Measurements from ENCODE around the gene WFIKKN2.
"Not testable (repeated sequence)": the region's sequence is repeated elsewhere in the genome, so short reads cannot be mapped to it uniquely, and the experiment has no call there.

WFIKKN2 gene

GRCh38 chr17:50871364-50871763 is 36.0 kb downstream of the WFIKKN2 start:
- in situ Hi-C loops (cut with HindIII; ENCODE audit: low sequenced_read_pairs), result no loop called here

DNA sequence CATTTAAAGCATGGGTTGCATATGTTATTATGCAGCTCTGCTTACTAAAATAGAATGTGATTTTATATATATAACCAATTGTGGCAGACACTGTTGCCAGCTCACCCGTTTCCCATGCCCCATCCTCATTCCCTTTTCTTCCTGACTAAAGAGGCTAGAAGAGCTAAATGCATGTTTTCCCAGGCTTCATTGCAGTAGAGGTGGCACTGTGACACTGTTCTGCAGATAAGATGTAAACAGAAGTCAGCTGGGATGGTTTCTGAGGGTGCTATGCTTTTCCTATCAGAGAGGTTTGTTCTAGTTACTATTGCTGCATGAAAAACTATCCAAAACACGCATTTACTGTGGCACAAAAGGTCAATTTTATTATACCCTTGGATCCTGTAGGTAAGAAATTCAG is 36.5 kb downstream of the WFIKKN2 start:
- in situ Hi-C loops (cut with HindIII; ENCODE audit: low sequenced_read_pairs), result no loop called here

GRCh38 chr17:50872710-50873424 is 37.5 kb downstream of the WFIKKN2 start:
- in situ Hi-C loops (cut with HindIII; ENCODE audit: low sequenced_read_pairs), result no loop called here

DNA sequence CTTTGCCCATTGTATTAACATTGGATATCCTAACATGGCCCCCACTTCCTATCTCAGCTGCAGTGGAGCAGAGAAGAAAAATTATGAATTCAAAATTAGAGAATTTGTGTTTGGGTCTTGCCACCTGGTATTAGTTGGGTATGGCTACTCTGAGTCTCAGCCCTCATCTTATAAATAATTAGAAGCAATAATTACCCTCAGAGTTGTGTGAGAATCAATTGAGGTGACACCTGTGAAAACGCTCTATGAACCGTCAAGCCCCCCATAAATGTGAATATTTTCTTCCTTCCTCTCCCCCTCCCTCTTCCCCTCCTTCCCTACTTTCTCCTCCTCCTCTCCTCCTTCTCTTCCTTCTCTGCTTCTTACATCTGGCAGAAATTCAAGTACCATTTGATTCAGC is 39.7 kb downstream of the WFIKKN2 start:
- in situ Hi-C loops (cut with HindIII; ENCODE audit: low sequenced_read_pairs), result no loop called here

GRCh38 chr17:50877042-50877441 is 41.7 kb downstream of the WFIKKN2 start:
- in situ Hi-C loops (cut with HindIII; ENCODE audit: low sequenced_read_pairs), result not testable (repeated sequence)

DNA sequence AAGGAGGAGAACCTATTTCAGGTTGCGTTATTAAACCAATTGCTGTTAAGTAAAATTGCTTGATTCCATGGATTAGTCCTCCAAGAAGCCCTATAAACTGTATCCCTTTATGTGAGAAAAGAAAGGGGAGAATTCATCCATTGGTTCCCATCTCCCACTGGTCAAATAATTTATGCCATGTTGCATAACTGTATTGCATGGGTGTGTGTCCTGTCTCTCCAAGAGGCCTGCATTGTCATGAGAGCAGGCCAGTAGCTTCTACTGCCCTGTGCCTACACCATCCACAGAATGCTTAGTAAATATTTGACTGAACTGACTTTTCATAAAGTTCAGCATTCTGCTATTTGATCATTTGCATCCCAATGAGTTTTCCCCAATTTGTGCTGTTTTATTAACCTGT is 42.5 kb downstream of the WFIKKN2 start:
- in situ Hi-C loops (cut with HindIII; ENCODE audit: low sequenced_read_pairs), result no loop called here

DNA sequence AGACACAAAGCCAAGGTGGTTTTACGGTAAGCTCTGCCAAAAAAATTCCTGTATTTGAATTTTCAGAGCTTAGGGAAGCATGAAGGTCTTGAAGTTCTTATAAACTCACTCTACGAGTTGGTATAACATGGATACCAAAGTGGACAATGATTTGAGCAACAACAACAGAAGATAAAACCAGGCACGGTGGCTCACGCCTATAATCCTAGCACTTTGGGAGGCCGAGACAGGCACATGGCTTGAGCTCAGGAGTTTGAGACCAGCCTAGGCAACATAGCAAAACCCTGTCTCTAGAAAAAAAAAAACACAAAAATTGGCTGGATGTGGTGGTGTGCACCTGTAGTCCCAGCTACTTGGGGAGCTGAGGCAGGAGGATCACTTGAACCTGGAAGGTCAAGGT is 43.7 kb downstream of the WFIKKN2 start:
- in situ Hi-C loops (cut with HindIII; ENCODE audit: low sequenced_read_pairs), result no loop called here

DNA sequence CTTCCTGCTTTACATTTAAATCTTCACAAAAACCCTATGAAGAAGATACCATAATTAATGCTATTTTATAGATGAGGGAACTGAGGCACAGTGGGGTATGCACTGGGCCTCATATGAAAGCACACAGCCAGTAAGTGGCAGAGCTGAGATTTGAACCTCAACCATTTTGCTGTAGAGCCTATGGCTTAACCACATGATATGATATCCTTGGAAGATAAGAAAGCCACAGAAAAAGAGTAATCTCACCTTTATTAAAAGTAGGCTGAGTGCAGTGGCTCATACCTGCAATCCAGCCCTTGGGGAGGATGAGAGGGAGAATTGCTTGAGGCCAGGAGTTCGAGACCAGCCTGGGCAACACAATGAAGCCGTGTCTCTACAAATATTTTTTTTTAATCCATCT is 45.8 kb downstream of the WFIKKN2 start:
- in situ Hi-C loops (cut with HindIII; ENCODE audit: low sequenced_read_pairs), result no loop called here

DNA sequence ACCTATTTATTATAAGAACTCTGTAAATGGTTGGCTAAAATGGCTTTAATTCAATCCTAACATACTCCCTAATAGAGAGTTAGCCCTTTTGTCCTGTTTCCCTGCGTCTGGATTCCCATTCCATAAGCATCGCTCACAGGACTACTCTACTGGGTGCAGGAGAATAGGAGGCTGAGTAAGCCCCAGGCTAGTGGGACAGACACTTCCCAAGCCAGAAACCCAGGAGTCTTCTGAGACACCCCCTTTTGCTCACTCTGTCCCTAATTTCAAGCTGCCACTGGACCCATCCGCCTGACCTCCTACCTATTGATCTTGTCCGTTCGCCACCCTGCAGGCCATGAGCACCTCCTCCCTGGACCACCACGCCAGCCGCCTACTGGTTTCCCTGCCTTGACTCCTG is 47.5 kb downstream of the WFIKKN2 start:
- in situ Hi-C loops (cut with HindIII; ENCODE audit: low sequenced_read_pairs), result no loop called here

DNA sequence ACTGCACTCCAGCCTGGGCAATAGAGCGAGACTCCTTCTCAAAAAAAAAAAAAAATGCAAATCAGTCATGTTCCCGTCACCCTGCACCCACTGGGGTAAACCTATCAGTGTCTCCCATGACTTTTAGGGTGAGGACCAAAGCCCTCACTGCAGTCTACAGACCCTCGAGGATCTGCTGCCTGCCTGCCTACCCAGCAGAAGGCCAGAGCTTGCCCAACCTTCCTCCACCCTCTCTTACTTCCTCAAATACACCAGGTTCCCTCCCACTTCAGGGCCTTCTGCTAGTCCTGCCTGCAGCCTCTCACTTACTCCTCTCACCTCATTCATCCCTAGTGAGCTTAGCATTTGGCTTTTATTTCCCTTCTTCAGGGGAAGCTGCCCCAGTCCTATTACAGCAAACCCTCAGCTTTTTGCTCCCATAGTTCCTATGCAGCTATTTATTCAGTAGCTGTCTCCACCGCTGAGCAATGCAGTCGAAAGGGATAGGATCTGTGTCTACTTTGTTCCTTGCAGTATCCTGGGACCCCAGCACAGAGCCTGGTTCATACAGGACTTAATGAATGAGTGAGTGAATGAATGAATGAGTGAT is 48.6 kb downstream of the WFIKKN2 start:
- in situ Hi-C loops (cut with HindIII; ENCODE audit: low sequenced_read_pairs), result no loop called here

GRCh38 chr17:50884439-50885311 is 49.3 kb downstream of the WFIKKN2 start:
- in situ Hi-C loops (cut with HindIII; ENCODE audit: low sequenced_read_pairs), result no loop called here

DNA sequence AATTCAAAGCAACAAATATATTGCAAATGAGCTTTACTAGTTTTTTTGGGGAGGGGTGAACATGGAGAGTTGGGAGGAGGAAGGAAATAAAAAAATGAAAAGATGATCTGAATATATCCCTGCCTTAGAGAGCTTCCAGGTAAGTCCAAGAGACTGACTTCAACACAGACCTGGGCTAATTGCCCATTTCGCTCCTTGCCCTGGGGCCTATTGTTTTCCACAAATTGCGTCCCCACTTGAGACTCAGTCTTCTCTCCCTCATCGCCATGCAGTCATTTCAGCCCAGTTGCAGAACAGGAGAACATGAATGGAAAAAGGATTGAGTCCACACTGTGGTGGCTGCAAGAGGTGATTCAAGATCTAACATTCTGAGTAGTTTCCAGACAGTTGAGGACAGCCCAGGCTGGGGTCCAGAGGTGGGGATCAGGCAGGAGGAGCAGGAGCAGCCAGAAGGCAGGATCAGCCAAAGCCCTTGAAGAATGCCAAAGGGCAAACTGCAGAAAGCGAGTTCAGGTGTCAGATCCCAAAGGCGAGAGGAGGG is 52.4 kb downstream of the WFIKKN2 start:
- in situ Hi-C loops (cut with HindIII; ENCODE audit: low sequenced_read_pairs), result no loop called here

DNA sequence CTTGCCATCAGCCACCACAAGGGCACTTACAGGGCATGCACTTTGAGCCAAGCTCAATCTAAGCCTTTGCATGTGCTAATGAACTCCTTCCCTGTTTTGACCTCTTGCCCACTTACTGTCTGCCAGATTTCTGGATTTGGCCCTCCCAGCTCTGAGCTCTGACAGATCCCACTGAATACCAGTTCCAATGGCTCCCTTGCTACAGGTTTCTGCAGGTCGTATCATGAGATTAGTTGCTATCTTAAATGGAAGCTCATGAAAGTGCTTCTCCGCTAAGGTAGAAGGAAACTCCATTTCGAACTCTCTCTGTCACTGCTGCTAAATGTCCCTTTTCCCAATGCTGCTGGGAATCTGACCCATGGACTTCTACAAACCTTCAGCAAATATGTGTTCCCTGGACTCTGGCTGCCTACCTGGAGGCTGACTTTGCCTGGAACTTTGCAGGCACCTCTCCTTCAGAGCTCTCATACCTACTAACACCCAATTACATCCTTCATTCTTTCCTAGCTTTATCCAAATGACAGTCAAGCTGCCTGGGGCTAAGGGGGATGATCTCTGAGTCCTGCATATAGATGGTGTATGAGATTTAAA is 54.2 kb downstream of the WFIKKN2 start:
- in situ Hi-C loops (cut with HindIII; ENCODE audit: low sequenced_read_pairs), result no loop called here

DNA sequence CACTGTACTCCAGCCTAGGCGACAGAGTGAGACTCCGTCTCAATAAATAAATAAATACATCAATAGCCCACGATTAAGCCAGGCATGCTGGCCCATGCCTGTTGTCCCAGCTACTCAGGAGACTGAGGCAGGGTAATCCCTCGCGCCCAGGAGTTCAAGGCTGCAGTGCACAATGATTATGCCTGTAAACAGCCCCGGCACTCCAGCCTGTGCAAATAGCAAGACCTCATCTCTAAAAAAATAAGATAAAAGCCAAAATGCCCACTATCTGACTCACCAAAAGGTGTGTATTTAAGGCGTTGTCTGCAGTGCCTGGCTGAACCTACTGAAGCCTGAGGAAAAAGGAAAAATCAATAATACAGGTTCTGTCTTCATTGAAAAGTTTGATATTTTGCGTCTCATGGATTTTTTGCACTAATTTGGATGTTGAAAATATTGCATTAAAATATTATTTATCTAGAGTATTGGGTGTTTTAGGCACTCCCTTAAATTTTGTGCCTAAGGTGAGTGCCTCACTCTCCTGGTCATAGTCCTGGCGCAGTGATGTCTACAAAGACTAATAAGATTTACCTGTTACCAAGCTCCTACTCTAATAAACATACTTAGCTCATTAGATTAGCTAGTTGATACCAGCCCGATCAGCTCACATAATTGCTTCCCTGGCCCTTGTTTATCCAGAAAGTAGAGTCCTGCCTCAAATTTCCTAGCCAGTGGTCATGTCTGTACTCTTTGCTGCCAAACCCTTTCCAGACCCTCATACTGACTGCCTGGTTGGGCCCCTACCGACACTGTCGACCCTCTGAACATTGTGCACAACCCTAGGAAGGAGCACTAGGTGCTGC is 55.5 kb downstream of the WFIKKN2 start:
- in situ Hi-C loops (cut with HindIII; ENCODE audit: low sequenced_read_pairs), result no loop called here

GRCh38 chr17:50891577-50891989 is 56.2 kb downstream of the WFIKKN2 start:
- in situ Hi-C loops (cut with HindIII; ENCODE audit: low sequenced_read_pairs), result no loop called here
